NCI-H345 treated with DMSO at 0.1 percent for 48 hours (cell line): ENCODE measurements around the gene GRM6.

Experiments used
- DNase-seq: peaks from one replicate; lab custom pipeline; 2025; ENCODE audit not compliant: unreplicated experiment; lab: John Stamatoyannopoulos, UW

Gene GRM6

GRCh38 chr5:178994580-178995340 lies at the start of gene GRM6:
Gene GRM6, minus strand, starts transcription at chr5:178995320. Its CDS starts 376 bp downstream, at chr5:178994944.
- DNase-seq: no peak

- no peak for DNase-seq
These were observed 49.6 kb upstream of the GRM6 start for GRCh38 chr5:179044765-179045164.

GRCh38 chr5:179033004-179033580 lies 38.0 kb upstream of the GRM6 start:
- no peak for DNase-seq

- peak; percentile 85 for DNase-seq
These were observed 28.5 kb upstream of the GRM6 start, which contains the start of gene ZNF879 for GRCh38 chr5:179023528-179024189. Gene ZNF879, plus strand, starts transcription at chr5:179023804. Its CDS starts 1,201 bp downstream, at chr5:179025005.

GRCh38 chr5:179008667-179009066 lies 13.5 kb upstream of the GRM6 start:
- DNase-seq: no peak

GRCh38 chr5:179006564-179006963 lies 11.4 kb upstream of the GRM6 start:
- no peak for DNase-seq

GRCh38 chr5:178998441-178998840 lies 3.3 kb upstream of the GRM6 start:
- no peak for DNase-seq

- DNase-seq: no peak
These were observed 2.1 kb upstream of the GRM6 start for GRCh38 chr5:178997191-178997590.

GRCh38 chr5:178996156-178996555 lies 1.0 kb upstream of the GRM6 start:
- no peak for DNase-seq

- DNase-seq: no peak
These were observed 196 bp upstream of the GRM6 start for GRCh38 chr5:178995341-178995690.

- DNase-seq: no peak
These were observed 1.1 kb downstream of the GRM6 start for GRCh38 chr5:178993955-178994579.

- no peak for DNase-seq
These were observed 1.8 kb downstream of the GRM6 start for GRCh38 chr5:178993236-178993765.

GRCh38 chr5:178992291-178992895 lies 2.7 kb downstream of the GRM6 start:
- DNase-seq: no peak

GRCh38 chr5:178991190-178992145 lies 3.7 kb downstream of the GRM6 start:
- DNase-seq: no peak

- no peak for DNase-seq
These were observed 4.6 kb downstream of the GRM6 start for GRCh38 chr5:178990491-178990890.

- DNase-seq: no peak
These were observed 5.8 kb downstream of the GRM6 start for GRCh38 chr5:178989311-178989710.

- no peak for DNase-seq
These were observed 6.5 kb downstream of the GRM6 start for GRCh38 chr5:178988436-178989220.

GRCh38 chr5:178986326-178986960 lies 8.7 kb downstream of the GRM6 start:
- no peak for DNase-seq
